Hepatocyte (in vitro differentiated cells): ENCODE measurements around the gene SOX18.

Experiments
- CTCF ChIP-seq: fragments of 200-600 bp; sonication (generic); IDR thresholded peaks from 2 replicates; pipeline ENCODE4 v1.5.1; 2016; ENCODE audit warnings: antibody characterized with exemption, mild to moderate bottlenecking; ENCODE audit not compliant: poor library complexity
- EZH2phosphoT487 ChIP-seq: fragments of 200-600 bp; sonication (generic); IDR thresholded peaks from one replicate; pipeline ENCODE4 v1.6.1; 2018; ENCODE audit warnings: antibody characterized with exemption, mild to moderate bottlenecking, low read depth, moderate library complexity; ENCODE audit not compliant: unreplicated experiment, severe bottlenecking

- no peak for TF ChIP-seq CTCF
- no peak for TF ChIP-seq EZH2phosphoT487
Measured at GRCh38 chr20:64033981-64034493, 15.4 kb downstream of the SOX18 start.
